AG09309 (cell line): ENCODE results near the gene TBX10.

ENCODE experiments used
- DNase-seq: peaks from one replicate; pipeline ENCODE4 v3.0.0-alpha.2; 2010; ENCODE audit warnings: low read depth
- H3K4me3 ChIP-seq: 2 replicates; pipeline ENCODE4 v1.5.1; 2011; ENCODE audit warnings: mild to moderate bottlenecking, low read depth, low read length, moderate library complexity; ENCODE audit not compliant: control insufficient read depth
- TF ChIP-seq, protein P1 (sequence below): IDR thresholded peaks from 2 replicates; pipeline ENCODE4 v1.5.1; 2011; ENCODE audit warnings: mild to moderate bottlenecking, low read depth, low read length, inconsistent platforms; ENCODE audit not compliant: insufficient read depth, control insufficient read depth; ENCODE audit errors: missing control alignments

TBX10 gene

DNA sequence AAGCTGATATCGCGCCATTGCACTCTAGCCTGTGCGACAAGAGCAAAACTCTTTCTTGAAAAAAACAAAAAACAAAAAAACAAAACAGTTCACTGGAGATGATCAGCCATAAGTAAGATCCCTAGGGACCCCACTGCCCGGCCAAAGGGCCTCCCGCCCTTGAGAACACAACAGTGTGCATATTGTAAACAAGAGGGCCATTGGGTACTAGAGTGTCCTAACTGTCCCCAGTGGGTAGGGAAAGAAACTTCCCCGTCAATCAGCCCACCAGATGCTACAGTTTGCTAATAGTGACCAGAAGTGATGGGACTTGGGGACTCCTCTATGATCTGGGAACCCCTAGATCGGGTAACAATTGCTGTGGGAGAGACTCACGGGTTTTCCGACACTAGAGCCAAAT lies 14.7 kb upstream of the TBX10 start:
- no peak overlapping the region for H3K4me3 ChIP-seq
- TF ChIP-seq, protein P1, sequence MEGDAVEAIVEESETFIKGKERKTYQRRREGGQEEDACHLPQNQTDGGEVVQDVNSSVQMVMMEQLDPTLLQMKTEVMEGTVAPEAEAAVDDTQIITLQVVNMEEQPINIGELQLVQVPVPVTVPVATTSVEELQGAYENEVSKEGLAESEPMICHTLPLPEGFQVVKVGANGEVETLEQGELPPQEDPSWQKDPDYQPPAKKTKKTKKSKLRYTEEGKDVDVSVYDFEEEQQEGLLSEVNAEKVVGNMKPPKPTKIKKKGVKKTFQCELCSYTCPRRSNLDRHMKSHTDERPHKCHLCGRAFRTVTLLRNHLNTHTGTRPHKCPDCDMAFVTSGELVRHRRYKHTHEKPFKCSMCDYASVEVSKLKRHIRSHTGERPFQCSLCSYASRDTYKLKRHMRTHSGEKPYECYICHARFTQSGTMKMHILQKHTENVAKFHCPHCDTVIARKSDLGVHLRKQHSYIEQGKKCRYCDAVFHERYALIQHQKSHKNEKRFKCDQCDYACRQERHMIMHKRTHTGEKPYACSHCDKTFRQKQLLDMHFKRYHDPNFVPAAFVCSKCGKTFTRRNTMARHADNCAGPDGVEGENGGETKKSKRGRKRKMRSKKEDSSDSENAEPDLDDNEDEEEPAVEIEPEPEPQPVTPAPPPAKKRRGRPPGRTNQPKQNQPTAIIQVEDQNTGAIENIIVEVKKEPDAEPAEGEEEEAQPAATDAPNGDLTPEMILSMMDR, result no peak
- no peak for DNase-seq

DNA sequence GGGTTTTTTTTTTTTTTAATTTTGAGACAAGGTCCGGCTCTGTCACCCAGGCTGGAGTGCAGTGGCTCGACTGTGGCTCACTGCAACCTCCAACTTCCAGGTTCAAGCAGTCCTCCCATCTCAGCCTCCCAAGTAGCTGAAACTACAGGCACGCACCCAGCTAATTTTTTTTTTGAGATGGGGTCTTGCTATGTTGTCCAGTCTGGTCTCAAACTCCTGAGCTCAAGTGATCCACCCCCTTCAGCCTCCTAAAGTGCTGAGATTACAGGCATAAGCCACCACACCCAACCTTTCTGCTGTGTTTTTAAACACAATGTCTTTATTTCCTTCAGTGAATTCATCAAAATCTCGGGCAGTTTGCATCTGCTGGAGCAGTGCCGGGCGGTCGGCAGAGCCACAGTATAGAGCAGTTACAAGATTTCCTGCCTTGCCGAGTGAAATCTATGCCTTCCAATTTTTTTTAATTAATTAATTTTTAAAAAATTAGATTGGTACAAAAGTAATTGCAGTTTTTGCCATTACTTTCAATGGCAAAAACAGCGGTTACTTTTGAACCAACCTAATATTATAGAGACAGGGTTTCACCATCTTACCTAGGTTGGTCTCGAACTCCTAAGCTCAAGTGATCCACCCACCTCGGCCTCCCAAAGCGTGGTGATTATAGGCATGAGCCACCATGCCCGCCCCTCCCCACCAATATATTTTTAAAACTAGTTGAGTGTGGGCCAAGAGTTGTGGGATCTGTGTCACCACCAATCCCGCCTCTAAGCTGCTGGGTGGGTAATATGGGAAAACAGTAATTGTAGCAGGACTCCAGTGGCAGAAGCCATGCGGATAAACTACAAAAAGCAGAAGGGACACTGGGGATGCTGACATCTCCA lies 13.6 kb upstream of the TBX10 start:
- TF ChIP-seq, protein P1, result no peak
- no peak overlapping the region for H3K4me3 ChIP-seq
- no peak for DNase-seq

DNA sequence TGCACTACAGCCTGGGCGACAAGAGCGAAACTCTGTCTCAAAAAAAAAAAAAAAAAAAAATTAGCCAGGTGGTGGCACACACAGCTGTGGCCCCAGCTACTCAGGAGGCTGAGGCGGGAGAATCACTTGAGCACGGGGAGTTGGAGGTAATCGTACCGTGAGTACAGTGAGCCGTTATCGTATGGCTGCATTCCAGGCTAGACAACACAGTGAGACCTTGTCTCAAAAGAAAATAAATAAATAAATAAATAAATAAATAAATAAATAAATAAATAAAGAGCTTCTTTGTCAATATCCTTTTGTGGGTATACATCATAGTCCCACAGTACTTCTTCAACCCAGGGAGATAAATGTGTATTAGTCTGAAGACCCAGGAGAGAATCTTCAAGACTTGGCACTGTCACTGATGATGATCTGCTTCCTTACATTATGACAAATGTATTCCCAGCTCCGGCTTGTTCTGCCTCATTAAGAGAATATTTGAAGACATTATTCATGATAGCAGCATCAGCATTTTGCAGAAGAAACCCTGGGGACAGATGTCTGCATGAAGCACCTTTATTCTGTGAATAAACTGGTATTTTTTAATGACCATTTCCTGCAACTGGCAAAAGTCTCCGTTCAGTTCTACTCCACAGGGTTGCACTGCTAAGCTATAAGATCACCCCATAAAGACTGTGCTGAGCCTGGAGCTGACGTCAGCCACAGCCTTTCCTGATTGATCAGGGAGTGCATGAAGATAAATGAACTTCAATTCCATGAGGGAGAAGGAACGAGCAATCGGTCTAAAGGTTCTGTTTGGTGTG lies 12.6 kb upstream of the TBX10 start:
- TF ChIP-seq, protein P1, result no peak
- no peak for DNase-seq
- no peak overlapping the region for H3K4me3 ChIP-seq

DNA sequence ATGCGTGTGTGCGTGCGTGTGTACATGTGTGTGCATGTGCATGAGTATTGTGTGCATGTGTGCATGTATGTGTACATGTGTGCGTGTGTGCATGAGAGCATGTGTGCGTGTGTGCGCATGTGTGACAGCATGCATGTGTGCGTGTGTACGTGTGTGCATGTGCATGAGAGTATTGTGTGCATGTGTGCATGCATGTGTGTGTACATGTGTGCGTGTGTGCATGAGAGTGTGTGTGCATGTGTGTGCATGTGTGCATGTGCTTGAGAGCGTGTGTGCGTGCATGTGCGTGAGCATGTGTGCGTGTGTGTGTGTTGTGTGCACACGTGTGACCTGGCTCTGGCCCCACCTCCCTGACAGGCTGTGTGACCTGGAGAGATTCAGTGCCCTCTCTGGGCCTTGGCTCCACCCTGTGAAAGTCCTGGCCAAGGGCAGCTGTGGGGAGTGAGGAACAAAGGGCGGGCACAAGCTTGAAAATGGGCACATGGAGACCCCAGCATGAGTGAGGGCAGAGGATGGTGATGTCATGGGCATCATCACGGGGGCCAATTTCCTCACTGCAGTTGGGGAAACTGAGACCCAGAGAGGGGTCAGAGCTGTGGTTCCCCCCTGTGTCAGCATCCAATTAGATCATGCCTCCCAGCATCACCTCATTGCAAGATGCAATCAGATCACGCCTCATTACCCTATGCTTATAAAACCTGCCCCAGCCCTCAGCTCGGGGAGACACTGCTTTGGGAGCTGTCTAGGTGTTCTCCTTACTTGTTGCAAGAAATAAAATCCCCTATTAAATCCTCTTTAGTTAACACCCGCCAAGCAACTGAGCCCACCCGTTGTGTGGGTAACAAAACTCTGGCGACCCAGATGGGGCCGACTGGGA lies 10.3 kb upstream of the TBX10 start:
- H3K4me3 ChIP-seq, result peak overlapping the region; percentile 35
- no peak for DNase-seq
- TF ChIP-seq, protein P1, result no peak

DNA sequence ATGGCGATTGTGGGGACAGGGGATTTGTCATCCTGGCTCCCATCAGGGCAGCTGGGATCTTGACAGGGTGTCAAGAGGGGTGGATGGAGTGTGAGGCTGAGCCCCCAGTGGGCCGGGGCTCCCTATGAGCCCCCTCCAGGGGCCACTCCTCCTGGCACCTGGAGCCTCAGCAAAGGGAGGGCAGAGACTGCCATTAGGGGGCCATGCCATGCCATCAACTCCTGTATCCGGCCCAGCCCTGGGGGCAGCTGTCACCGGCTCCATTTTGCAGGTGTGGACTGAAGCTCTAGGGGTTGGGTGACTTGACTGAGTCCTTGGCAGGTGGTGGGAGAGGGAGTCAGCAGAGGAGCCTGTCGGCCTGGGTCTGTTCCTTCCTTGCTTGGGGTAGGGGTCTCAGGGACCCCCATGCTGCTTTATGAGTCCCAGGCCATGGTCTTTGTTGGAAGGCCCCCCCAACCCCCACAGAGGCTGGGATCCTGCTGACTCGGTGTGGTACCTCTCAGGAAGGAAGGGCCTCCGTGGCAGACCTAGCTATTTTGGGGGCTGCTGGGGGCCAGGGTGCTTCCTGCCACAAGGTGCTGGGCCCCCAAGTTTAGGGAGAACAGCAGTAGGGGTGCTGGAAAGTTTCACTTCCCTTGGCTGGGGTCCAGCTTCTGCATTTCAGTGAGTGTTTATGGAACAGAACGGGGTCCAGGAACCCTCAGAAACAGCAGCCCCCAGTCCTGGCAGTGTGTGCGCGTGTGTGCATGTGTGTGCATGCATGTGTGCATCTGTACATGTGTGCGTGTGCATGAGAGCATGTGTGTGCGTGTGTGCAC lies 9.4 kb upstream of the TBX10 start:
- no peak for DNase-seq
- no peak overlapping the region for H3K4me3 ChIP-seq

More for the DNA sequence above, 9.4 kb upstream of the TBX10 start:
- TF ChIP-seq, protein P1, result no peak
